NCI-H187 treated with DMSO at 0.1 percent for 48 hours (cell line): Measurements from ENCODE around the gene RPRD1A.
"Not testable (repeated sequence)": the region's sequence is repeated elsewhere in the genome, so short reads cannot be mapped to it uniquely, and the experiment has no call there.

Experiments used
- DNase-seq: peaks from one replicate; lab custom pipeline; 2025; lab: John Stamatoyannopoulos, UW

RPRD1A gene

DNA sequence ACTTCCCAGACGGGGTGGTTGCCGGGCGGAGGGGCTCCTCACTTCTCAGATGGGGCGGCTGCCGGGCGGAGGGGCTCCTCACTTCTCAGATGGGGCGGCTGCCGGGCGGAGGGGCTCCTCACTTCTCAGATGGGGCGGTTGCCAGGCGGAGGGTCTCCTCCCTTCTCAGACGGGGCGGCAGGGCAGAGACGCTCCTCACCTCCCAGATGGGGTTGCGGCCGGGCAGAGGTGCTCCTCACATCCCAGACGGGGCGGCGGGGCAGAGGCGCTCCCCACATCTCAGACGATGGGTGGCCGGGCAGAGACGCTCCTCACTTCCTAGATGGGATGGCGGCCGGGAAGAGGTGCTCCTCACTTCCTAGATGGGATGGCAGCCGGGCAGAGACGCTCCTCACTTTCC, 10.4 kb upstream of the RPRD1A start:
- DNase-seq = not testable (repeated sequence)

DNA sequence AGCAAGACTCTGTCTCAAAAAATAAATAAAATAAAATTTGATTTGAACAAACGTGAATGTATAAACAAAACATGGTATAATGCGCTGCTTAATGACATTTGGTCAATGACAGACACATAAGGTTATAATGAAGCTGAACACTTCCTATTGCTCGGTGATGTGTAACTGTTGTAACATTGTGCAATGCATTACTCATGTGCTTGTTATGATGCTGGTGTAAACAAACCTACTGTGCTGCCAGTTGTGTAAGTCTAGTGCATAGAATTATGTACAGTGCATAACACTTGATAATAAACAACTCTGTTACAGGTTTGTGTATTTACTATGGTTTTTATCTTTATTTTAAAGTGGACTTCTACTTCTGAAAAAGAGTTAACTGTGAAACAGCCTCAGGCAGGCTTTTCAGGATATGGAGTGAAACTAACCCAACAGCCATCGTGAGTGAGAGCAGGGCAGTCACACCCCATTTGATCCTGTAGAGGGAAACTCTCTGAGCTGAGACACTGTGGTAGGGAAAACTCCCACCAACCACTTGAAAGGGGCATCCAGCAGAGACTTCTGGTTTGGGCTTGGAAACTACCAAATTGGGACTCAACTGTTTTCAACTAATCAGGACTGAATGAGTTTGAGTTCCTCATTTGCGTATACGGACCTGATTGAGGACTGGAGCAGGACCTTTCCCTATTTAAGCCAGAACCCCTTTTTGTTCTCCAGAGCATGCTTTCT, 8.7 kb upstream of the RPRD1A start:
- DNase-seq = peak; percentile 56

DNA sequence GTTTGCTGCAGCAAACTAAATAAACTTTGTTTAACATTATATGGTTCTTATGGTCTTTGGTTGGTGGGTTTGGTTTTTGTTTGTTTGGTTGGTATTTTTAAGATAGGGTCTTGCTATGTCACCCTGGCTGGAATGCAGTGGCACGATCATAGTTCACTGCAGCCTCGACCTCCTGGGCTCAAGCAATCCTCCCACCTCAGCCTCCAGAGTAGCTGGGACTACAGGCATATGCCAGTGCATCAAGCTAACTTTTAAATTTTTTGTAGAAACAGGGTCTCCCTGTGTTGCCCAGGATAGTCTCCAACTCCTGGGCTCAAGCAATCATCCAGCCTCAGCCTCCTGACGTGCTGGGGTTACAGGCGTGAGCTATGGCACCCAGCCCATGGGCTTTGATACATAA, 7.1 kb upstream of the RPRD1A start:
- DNase-seq = no peak

DNA sequence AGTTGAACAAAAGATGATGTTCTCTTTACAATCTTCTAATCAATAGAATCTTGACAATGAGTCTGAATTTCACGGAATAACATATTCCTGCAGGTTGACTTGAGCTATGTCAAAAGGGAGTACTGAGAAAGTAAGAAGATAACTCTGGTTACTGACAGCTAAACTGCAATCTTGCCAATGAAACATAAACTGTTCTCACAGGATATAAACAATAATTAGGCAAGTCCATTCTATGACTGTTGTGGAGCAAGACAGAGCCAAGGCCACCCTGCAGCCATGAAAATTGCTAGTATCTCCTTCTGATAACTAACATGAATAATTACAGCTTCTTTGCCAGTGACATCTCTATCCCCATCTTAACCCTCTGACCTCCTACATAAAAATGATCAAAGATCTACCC, 6.3 kb upstream of the RPRD1A start:
- DNase-seq = no peak

DNA sequence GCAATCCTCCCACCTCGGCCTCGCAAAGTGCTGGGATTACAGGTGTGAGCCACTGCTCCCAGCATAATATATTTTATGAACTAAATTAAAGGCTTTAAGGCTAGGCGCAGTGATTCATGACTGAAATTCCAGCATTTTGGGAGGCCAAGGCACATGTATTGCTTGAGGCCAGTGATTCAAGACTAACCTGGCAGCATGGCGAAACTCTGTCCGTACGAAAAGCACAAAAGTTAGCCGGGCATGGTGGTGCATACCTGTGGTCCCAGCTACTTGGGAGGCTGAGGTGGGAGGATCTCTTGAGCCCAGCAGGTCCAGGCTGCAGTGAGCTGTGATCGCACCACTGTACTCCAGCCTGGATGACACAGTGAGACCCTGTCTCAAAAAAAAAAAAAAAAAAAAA, 5.0 kb upstream of the RPRD1A start:
- not testable (repeated sequence) for DNase-seq

DNA sequence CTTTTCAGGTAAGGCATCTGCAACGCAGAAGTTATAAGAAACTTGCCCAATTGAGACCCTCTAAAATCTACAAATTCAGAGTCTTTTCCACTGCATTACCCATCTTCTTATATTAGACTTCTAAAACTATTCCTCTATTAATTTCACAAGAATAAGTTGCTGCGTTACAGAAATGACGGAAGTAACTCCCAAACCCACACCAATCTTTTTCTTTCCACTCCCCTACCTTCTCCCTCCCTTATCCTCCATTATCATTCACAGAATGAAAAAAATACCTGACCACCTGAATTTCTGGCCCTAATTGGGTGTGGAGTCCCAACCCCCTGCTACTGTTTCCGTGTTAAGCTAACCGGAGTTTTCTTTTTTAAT, 689 bp downstream of the RPRD1A start:
- no peak for DNase-seq

DNA sequence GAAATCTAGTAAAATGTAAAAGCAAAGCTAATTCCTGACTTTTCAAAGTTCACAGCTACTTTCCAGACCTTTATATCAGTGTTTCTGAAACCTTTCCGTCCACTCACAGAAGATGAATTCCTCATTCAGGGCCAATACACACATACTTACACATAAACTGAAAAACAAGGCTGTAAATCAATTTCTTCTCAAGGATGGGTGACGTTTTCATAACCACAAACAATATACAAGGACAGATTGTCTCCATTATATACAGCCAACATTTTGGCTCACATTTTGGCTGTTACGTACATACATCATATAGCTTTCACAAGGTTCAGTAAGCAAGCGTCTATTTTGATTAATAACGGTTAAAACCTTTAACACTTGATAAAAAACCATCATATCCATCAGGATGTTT, 1.4 kb downstream of the RPRD1A start:
- DNase-seq = no peak

DNA sequence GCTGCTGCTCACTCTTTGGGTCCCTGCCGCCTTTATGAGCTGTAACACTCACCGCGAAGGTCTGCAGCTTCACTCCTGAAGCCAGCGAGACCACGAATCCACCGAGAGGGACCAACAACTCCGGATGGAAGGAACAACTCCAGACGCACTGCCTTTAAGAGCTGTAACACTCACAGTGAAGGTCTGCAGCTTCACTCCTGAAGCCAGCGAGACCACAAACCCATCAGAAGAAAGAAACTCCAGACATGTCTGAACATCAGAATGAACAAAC, 2.6 kb downstream of the RPRD1A start:
- DNase-seq = not testable (repeated sequence)

DNA sequence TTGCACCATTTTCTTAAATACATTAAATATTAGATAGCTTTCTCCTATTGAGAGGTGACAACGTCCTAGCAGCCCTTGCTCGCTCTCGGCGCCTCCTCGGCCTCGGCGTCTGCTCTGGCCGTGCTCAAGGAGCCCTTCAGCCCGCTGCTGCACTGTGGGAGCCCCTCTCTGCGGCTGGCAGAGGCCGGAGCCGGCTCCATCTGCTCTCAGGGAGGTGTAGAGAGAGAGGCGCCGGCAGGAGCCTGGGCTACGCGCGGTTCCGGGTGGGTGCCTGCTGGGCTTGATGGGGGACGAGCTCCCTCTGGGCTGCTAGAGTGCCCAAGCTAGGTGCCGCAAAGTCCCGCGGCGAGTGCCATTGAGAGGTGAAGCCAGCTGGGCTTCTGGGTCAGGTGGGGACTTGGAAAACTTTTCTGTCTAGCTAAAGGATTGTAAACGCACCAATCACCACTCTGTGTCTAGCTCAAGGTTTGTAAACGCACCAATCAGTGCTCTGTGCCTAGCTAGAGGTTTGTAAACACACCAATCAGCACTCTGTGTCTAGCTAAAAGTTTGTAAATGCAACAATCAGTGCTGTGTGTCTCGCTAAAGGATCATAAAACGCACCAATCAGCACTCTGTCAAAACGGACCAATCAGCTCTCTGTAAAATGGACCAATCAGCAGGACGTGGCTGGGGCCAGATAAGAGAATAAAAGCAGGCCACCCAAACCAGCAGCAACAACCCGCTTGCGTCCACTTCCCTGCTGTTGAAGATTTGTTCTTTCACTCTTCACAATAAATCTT, 3.1 kb downstream of the RPRD1A start:
- no peak for DNase-seq

DNA sequence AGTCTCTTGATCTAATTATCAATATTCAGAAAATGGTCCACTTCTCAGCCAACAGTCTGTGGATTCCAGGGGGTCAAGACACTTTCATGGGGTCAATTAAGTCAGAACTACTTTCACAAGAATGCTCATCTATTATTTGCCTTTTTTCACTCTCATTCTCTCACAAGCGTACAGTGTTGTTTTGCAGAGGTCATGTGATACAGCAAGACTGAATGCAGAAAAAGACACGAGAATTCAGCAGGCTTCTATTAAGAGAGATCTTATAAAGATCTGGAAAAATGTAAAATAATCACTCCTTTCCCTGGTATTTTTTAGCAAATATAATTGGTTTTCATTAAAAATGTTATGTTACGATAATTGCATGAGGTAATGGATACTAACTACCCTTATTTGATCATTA, 8.7 kb downstream of the RPRD1A start:
- DNase-seq = no peak

DNA sequence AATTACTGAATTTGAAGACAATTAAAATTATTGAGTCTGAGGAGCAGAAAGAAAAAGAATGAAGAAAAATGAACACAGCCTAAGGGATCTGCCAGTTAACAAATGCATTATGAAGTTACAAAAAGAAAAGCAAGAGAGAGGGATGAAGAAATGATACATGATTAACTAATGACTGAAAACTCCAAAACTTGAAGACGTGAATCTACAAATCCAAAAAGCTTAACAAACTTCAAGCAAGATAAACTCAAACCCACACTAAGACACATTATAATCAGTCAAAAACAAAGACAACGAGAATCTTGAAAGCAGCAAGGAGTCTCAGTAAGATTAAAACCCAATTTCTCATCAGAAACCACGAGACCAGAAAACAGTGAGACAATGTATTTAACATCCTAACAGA, 15.6 kb downstream of the RPRD1A start:
- DNase-seq = no peak

DNA sequence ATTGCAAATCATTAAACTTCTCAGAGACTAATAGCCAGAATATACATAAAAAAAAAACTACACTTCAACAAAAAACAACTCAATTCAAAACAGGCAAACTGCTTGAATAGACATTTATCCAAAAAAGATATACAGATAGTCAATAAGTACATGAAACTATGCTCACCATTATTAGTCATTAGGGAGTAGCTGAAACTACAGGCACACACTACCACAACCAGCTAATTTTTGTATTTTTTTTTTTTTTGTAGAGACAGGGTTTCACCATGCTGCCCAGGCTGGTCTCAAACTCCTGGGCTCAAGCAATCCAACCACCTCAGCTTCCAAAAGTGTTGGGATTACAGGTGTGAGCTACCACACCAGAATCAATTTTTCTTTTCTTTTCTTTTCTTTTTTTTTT, 16.9 kb downstream of the RPRD1A start:
- no peak for DNase-seq

DNA sequence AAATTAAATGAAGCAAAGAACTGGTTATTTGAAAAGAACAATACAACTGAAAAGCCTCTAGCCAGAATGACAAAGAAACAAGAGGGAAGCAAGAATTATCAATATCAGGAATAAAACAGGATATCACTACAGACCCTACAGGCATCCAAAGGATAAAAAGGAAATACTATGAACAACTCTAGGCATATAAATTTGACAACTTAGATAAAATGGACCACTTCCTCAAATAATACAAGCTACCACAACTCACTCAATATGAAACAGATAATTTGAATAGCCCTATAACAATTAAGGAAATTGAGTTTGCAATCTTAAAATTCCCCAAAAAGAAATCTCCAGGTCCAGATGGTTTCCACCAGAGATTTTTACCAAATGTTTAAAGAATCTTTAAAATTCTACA, 19.8 kb downstream of the RPRD1A start:
- no peak for DNase-seq

DNA sequence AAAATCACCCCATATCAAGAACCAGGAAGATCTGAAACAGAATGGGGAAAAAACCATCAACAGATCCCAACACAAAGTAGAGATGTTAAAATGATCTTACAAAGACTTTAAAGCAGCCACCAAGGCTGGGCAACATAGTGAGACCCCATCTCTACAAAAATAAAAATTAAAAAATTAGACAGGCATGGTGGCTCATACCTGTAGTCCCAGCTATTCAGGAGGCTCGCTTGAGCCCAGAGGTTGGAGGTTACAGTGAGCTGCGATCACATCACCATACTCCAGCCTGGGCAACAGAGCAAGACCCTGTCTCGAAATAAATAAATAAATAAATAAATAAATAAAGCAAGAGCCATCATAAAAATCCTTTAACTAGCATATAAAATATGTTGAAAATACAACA, 20.5 kb downstream of the RPRD1A start:
- no peak for DNase-seq

DNA sequence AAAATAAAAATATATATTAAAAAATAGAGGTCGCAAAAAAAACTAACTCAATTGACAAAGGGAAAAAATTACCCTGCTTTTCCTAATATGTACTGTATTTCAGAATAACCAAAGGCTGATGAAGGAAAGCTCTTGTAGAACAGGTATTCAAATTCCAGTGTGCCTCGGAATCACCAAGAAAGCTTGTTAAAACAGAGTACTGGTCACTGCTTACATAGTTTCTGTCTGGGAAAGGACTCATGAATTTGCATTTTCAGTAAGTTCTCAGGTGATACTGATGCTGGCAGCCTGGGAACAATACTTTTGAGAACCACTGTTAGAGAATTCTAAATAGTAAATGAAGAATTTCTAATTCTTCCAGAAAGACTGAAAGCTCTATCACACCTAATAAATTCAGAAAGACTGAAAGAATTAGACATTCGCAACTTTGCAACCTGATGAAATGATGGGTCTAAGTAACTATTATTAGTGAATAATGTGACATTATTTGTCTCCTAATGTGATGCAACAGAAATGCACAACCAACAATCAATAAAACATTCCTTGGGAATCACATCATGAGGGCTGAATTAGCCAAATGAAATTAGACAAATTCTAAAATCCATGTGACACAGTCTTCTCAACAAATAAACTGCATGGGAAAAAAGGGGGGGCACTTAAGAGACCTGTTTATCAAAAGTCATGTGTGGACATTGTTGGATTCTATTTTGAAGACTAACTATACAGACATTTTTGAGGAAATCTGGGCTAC, 21.9 kb downstream of the RPRD1A start:
- no peak for DNase-seq

DNA sequence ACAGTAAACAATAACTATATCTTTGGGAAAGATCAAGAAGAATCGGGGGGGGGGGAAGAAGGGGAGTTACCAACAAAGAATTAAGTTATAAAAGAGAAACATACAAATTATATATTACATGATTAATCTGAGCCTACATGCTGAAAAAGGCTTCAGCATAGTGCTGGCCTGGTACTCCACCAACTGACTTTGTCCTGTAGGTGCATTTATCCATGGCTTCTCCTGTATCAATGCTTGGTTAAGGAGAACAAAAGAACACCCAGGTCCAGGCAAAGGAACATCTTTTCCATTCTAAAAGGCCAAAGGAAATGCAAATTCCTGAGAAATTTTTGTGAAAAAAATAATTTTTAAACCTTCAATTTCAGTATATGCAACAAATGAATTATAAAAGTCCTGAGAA, 24.2 kb downstream of the RPRD1A start:
- DNase-seq = no peak

DNA sequence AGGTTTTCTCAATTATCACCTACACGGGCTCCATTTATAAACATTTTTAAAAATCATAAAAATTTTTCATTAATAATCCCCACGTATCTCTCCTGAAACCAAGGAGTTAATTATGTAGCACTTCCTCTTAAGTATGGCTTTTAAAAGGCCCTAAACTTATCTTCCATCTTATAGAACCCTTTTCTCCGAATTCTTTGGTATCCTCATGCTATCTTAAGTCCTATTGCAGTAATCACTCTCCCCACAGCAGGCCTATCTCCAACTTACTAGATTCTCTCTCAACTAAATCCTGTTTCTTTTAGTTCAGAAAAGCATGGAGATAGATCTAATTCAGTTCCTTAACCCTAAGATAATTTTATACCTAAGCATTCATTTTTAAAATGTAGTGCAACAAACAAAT, 26.2 kb downstream of the RPRD1A start:
- no peak for DNase-seq

DNA sequence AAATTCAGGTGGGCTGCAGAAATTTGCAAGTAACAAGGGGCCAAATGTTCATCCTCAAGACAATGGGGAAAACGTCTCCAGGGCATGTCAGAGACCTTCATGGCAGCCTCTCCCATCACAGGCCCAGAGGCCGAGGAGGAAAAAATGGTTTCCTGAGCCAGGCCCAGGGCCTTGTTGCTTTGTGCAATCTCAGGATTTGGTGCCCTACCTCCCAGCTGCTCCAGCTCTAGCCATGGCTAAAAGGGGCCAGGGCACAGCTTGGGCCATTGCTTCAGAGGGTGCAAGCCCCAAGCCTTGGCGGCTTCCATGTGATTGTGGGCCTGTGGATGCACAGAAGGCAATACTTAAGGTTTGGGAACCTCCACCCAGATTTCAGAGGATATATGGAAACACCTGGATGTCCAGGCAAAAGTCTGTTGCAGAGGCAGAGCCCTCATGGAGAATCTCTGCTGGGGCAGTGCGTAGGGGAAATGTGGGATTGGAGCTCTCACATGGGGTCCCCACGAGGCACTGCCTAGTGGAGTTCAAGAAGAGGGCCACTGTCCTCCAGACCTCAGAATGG, 29.2 kb downstream of the RPRD1A start:
- no peak for DNase-seq

DNA sequence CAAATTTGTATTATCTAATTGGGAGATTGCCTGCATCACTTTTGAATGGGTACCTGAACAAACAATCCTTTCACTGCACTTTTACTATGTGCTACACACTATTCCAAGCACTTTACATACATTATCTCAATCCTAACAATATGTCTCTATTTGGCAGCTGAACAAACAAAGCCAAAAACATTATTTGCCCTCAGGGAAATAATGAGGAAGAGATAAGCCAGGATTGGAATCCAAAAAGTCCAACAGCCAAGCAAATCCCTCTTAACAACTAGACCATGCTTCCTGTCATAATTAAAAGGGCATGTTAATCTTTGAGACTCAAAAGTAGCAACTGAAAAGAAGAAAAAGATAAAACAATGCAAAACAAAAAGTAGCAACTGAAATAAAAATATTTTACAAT, 32.1 kb downstream of the RPRD1A start:
- peak; percentile 38 for DNase-seq

DNA sequence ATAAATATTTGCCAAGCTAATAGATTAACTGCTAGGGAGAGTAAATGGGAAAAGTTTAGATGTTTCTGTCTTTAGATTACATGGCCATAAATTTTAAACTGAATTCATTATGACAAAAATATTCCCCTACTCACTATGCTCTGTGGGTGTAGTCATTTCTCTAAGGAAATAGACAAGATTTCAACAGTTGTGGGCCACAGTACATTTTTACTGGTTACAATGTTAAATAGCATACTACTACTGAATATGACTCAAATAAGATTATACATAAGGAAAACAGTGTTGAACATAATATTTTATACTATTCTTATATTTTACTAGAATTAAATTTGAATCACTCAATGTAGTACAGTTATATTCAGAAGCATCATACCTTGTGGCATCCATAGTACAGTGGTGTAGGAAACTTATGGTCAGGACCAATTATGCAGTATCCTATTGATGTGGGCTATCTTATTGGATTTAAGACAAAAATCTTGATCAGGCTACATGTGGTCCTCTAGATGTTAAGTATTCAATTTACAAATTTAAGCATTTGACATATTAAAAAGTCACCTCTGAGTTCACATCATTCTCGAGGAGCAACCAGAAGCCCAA, 33.0 kb downstream of the RPRD1A start:
- no peak for DNase-seq

DNA sequence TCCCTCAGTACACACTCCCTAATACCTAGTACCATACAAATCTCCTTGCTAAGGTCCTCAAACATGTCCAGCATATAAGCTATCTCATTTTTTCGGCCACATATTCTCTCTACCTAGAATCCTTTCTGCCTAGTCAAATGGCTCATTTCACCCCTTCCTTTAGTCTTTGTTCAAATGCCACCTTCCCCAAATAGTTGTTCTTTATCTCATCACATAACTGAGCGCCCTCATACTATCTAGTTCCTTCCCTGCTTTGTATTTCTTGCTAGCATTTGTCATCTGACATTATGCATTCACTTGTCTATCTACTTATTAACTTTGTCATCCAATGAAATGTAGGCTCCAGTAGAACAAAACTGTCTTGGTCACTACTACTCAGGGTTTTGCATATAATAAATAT, 35.5 kb downstream of the RPRD1A start:
- no peak for DNase-seq

DNA sequence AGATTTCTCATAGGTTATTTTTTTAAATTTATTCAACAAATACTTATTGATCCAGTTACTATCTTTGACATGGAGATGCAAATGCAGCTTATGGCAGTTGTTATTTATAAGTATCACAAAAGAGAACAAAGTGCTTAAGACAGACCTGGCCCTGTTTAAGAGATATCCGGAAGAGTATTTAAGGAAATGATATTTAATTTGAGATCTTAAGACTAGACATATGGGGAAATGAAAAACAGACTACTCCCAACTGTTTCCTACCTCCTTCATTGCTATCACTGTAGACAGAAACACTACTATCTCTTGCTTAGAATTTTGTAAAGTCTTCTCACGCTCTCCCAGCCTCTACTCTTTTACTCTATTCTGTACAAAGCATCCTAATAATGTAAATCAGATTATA, 36.0 kb downstream of the RPRD1A start:
- no peak for DNase-seq

DNA sequence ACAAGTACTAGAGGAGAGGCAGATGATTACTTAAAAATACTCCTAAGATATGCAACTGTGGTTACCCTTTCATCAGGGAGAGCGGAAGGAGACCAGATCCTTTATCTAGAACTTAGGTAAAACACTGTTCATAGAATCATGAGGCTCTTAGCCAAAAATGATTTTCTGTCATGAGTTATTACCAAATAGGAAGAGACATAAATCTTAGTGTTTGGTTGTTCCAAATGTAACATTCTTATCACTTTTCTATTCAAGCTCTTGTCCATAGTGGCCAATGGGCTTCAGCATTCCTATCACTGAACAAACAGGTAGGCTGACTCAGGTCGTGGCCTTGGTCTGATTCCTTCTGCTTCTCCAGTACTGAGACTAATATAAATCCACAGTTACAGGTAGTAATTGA, 38.5 kb downstream of the RPRD1A start:
- DNase-seq = no peak
